DOHH2 (cell line): ENCODE results near the gene FEM1C.

ENCODE experiments used
- H3F3A ChIP-seq: fragments of 200-600 bp; sonication (generic), shearing (Covaris generic); 2 replicates; pipeline ENCODE4 v1.6.0; 2016; ENCODE audit warnings: antibody characterized with exemption, mild to moderate bottlenecking; ENCODE audit not compliant: control insufficient read depth, insufficient read depth
- H3K27ac ChIP-seq: fragments of 200-600 bp; sonication (generic); 2 replicates; pipeline ENCODE4 v1.5.1; 2014; ENCODE audit warnings: low read depth, mild to moderate bottlenecking, low read length, moderate library complexity
- H3K27me3 ChIP-seq: fragments of 200-600 bp; sonication (generic); 2 replicates; pipeline ENCODE4 v1.6.1; 2014; ENCODE audit warnings: mild to moderate bottlenecking, low read length, mixed read lengths; ENCODE audit not compliant: control insufficient read depth
- H3K36me3 ChIP-seq: fragments of 200-600 bp; sonication (generic); 2 replicates; pipeline ENCODE4 v1.6.1; 2014; ENCODE audit warnings: mild to moderate bottlenecking, low read length, moderate library complexity, mixed read lengths; ENCODE audit not compliant: control insufficient read depth
- H3K4me1 ChIP-seq: fragments of 200-600 bp; sonication (generic); 2 replicates; pipeline ENCODE4 v1.6.1; 2014; ENCODE audit warnings: mild to moderate bottlenecking, low read length, mixed read lengths; ENCODE audit not compliant: control insufficient read depth
- H3K4me2 ChIP-seq: fragments of 200-600 bp; sonication (generic); 2 replicates; pipeline ENCODE4 v1.6.0; 2014; ENCODE audit warnings: mild to moderate bottlenecking, low read length, moderate library complexity
- H3K4me3 ChIP-seq: fragments of 200-600 bp; sonication (generic); 2 replicates; pipeline ENCODE4 v1.5.1; 2014; ENCODE audit warnings: mild to moderate bottlenecking, low read length, mixed read lengths
- H3K79me2 ChIP-seq: fragments of 200-600 bp; sonication (generic); 2 replicates; pipeline ENCODE4 v1.6.1; 2014; ENCODE audit warnings: mild to moderate bottlenecking, low read length, mixed read lengths; ENCODE audit not compliant: control insufficient read depth
- H3K9me2 ChIP-seq: fragments of 200-600 bp; sonication (generic); replicated peaks from 2 replicates; pipeline ENCODE4 v1.6.1; 2014; ENCODE audit warnings: mild to moderate bottlenecking, low read length, mixed read lengths; ENCODE audit not compliant: control insufficient read depth
- H3K9me3 ChIP-seq: fragments of 200-600 bp; sonication (generic); 2 replicates; pipeline ENCODE4 v1.6.1; 2014; ENCODE audit warnings: antibody characterized with exemption, low read length, mixed read lengths; ENCODE audit not compliant: control insufficient read depth, insufficient read depth
- H4K20me1 ChIP-seq: fragments of 200-600 bp; sonication (generic); 2 replicates; pipeline ENCODE4 v1.6.0; 2014; ENCODE audit warnings: low read depth, mild to moderate bottlenecking, antibody characterized with exemption, low read length, moderate library complexity; ENCODE audit not compliant: control insufficient read depth, insufficient read depth
- CTCF ChIP-seq: fragments of 200-600 bp; sonication (generic); IDR thresholded peaks from one replicate; pipeline ENCODE4 v1.5.1; 2014; ENCODE audit warnings: antibody characterized with exemption, mild to moderate bottlenecking, low read depth, low read length; ENCODE audit not compliant: poor library complexity, severe bottlenecking
- EZH2phosphoT487 ChIP-seq: fragments of 200-600 bp; sonication (generic); IDR thresholded peaks from 2 replicates; pipeline ENCODE4 v1.6.1; 2017; ENCODE audit warnings: borderline replicate concordance, mild to moderate bottlenecking, antibody characterized with exemption, low read length, moderate library complexity, mixed read lengths

The FEM1C gene

GRCh38 chr5:115542086-115542485 is 2.5 kb downstream of the FEM1C start:
- H3K27ac ChIP-seq = no peak overlapping the region

GRCh38 chr5:115541611-115542010 is 3.0 kb downstream of the FEM1C start:
- H3K9me3 ChIP-seq = peaks cover 21% of the 10 kb centered on the region
- peaks cover 26% of the 10 kb centered on the region for H4K20me1 ChIP-seq
- H3K36me3 ChIP-seq = peaks cover 82% of the 10 kb centered on the region
- H3K27ac ChIP-seq = no peak overlapping the region
- H3K79me2 ChIP-seq = peaks cover 79% of the 10 kb centered on the region
- peak overlapping the region; percentile 94 for H3K4me3 ChIP-seq
- H3K27me3 ChIP-seq = no peaks in the 10 kb centered on the region
- H3K9me2 ChIP-seq = no peaks in the 10 kb centered on the region
- peak overlapping the region; percentile 91 for H3K4me2 ChIP-seq
- H3K4me1 ChIP-seq = peaks cover 41% of the 10 kb centered on the region
- H3F3A ChIP-seq = peaks cover 2% of the 10 kb centered on the region; the same call in 1 of the 2 replicates
- no peak for TF ChIP-seq EZH2phosphoT487
- TF ChIP-seq CTCF = no peak

More at GRCh38 chr5:115542086-115542485, 2.5 kb downstream of the FEM1C start:
- TF ChIP-seq EZH2phosphoT487 (no peak), CTCF (no peak)
- H3K79me2 ChIP-seq = peaks cover 74% of the 10 kb centered on the region
- H3K9me2 ChIP-seq = no peaks in the 10 kb centered on the region
- H3F3A ChIP-seq = peaks cover 2% of the 10 kb centered on the region; the same call in 1 of the 2 replicates
- H3K4me3 ChIP-seq = peak overlapping the region; percentile 94
- no peaks in the 10 kb centered on the region for H3K27me3 ChIP-seq
- peaks cover 77% of the 10 kb centered on the region for H3K36me3 ChIP-seq
- H3K4me2 ChIP-seq = peak overlapping the region; percentile 91
- H3K9me3 ChIP-seq = peaks cover 23% of the 10 kb centered on the region
- peaks cover 41% of the 10 kb centered on the region for H3K4me1 ChIP-seq
- H4K20me1 ChIP-seq = peaks cover 26% of the 10 kb centered on the region

GRCh38 chr5:115535479-115536035 is 9.0 kb downstream of the FEM1C start:
- H3K4me3 ChIP-seq = no peak overlapping the region
- peaks cover 9% of the 10 kb centered on the region for H3K4me1 ChIP-seq
- H3K9me3 ChIP-seq = 0 out of 2 replicates have a peak, but pooled peaks cover 5% of the 10 kb centered on the region
- no peak overlapping the region for H3K27ac ChIP-seq
- H4K20me1 ChIP-seq = no peaks in the 10 kb centered on the region
- no peaks in the 10 kb centered on the region for H3K27me3 ChIP-seq
- peaks cover 98% of the 10 kb centered on the region for H3K79me2 ChIP-seq
- no peak for TF ChIP-seq EZH2phosphoT487
- TF ChIP-seq CTCF = no peak
- H3K4me2 ChIP-seq = no peak overlapping the region
- no peaks in the 10 kb centered on the region for H3K9me2 ChIP-seq
- peaks cover 76% of the 10 kb centered on the region for H3K36me3 ChIP-seq
- no peaks in the 10 kb centered on the region for H3F3A ChIP-seq
